Fibroblast of skin of left biceps (primary cell): Measurements from ENCODE around the gene C12orf57.

Experiments used
- DNase-seq, 2 experiments: peaks; one replicate each; pipeline ENCODE4 v3.0.0-alpha.2; 2013; ENCODE audit warnings: low read depth in 2 of 2

Gene C12orf57

GRCh38 chr12:6917491-6918231 is 26.2 kb upstream of the C12orf57 start:
- no peak for DNase-seq

GRCh38 chr12:6919588-6919987 is 24.2 kb upstream of the C12orf57 start:
- DNase-seq, result no peak

- DNase-seq, result no peak
Measured at GRCh38 chr12:6921539-6921938, 22.3 kb upstream of the C12orf57 start.

- DNase-seq, result no peak
Measured at GRCh38 chr12:6921996-6922946, 21.6 kb upstream of the C12orf57 start.

- no peak for DNase-seq
Measured at GRCh38 chr12:6923003-6923732, 20.7 kb upstream of the C12orf57 start.

- no peak for DNase-seq
Measured at GRCh38 chr12:6923851-6924250, 20.0 kb upstream of the C12orf57 start.

GRCh38 chr12:6925239-6925539 is 18.6 kb upstream of the C12orf57 start:
- no peak for DNase-seq

GRCh38 chr12:6925540-6926279 is 18.1 kb upstream of the C12orf57 start:
- peak; percentile 59 to 62 for DNase-seq

GRCh38 chr12:6927379-6928021 is 16.3 kb upstream of the C12orf57 start, which contains the start of gene ATN1:
ATN1 (plus strand) TSS chr12:6927959; CDS start chr12:6934002, 6,043 bp downstream.
- peak; percentile 57 to 60 for DNase-seq

- DNase-seq, result no peak
Measured at GRCh38 chr12:6928022-6928702, 15.7 kb upstream of the C12orf57 start.

GRCh38 chr12:6928703-6929407 is 15.0 kb upstream of the C12orf57 start:
- no peak for DNase-seq

GRCh38 chr12:6929466-6930452 is 14.1 kb upstream of the C12orf57 start:
- DNase-seq, result no peak

- no peak for DNase-seq
Measured at GRCh38 chr12:6932766-6933165, 11.1 kb upstream of the C12orf57 start.

- DNase-seq, result no peak
Measured at GRCh38 chr12:6934110-6934509, 9.7 kb upstream of the C12orf57 start.

- DNase-seq, result no peak
Measured at GRCh38 chr12:6935371-6936193, 8.2 kb upstream of the C12orf57 start.

GRCh38 chr12:6936194-6936635 is 7.6 kb upstream of the C12orf57 start:
- DNase-seq, result no peak

GRCh38 chr12:6936636-6937480 is 7.0 kb upstream of the C12orf57 start:
- DNase-seq, result no peak
